Heart left ventricle (tissue), 13 donors: Measurements from ENCODE around the gene COL26A1.

ENCODE experiments used
- POLR2A ChIP-seq, 2 donors: fragments of 450-650 bp; IDR thresholded peaks; one replicate each; pipeline ENCODE4 v1.6.1; 2017; ENCODE audit warnings: antibody characterized with exemption in 2 of 2, mild to moderate bottlenecking in 2 of 2, moderate library complexity in 2 of 2
- TF ChIP-seq, protein P1 (sequence below), 12 donors: fragments of 200-600 bp; sonication (generic) in 4 of 12; IDR thresholded peaks; one replicate each; pipeline versions ENCODE4 v1.5.0 to v1.8.0; 2018 to 2022; ENCODE audit warnings: antibody characterized with exemption in 12 of 12, mild to moderate bottlenecking in 5 of 12
- donor health status: ischemic (EF 13 %, LVEDD 7.1; RV severe dilation, severe dysfunction).
- donor health status: DM: no; HTN: yes; CAD: no.
- donor health status: DM: no; HTN: no; CAD: no.
- donor health status: ischemic (EF 25% LVEDD 6.9; RV normal size, moderate dysfunction).
- donor health status: ischemic (EF 25% LVEDD 5.7; RV mildly dilated, moderate dysfunction).
- donor health status: ischemic (EF 35%, LVEDD 5.7; RV mildly dilated, moderate dysfunction).
- donor health status: nonischemic (EF 11% LVEDD 7.7; RV severe dilation, severe dysfunction).
- donor health status: DM: yes; HTN: yes; CAD: no.
- donor health status: PGD.
- donor health status: ischemic (EF 29% LVEDD 5.4; RV normal size, mild dysfunction).
- donor health status: nonischemic (EF 23%, LVEDD 6.1; RV moderate dilation, normal function).

DNA sequence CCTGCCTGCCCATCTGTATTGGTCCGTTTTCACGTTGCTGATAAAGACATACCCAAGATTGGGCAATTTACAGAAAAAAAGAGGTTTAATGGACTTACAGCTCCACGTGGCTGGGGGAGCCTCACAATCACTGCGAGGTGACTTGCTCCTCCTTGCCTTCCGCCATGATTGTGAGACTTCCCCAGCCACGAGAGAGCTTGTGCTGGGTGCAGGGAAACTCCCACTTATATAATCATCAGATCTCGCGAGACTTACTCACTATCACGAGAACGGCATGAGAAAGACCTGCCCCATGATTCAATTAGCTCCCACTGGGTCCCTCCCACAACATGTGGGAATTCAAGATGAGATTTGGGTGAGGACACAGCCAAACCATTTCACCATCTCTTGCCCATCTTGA, 154.6 kb downstream of the COL26A1 start:
- TF ChIP-seq, protein P1, sequence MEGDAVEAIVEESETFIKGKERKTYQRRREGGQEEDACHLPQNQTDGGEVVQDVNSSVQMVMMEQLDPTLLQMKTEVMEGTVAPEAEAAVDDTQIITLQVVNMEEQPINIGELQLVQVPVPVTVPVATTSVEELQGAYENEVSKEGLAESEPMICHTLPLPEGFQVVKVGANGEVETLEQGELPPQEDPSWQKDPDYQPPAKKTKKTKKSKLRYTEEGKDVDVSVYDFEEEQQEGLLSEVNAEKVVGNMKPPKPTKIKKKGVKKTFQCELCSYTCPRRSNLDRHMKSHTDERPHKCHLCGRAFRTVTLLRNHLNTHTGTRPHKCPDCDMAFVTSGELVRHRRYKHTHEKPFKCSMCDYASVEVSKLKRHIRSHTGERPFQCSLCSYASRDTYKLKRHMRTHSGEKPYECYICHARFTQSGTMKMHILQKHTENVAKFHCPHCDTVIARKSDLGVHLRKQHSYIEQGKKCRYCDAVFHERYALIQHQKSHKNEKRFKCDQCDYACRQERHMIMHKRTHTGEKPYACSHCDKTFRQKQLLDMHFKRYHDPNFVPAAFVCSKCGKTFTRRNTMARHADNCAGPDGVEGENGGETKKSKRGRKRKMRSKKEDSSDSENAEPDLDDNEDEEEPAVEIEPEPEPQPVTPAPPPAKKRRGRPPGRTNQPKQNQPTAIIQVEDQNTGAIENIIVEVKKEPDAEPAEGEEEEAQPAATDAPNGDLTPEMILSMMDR (IDR thresholded peaks at IDR 0.05): no peak
- TF ChIP-seq POLR2A (IDR thresholded peaks at IDR 0.05): no peak
